Skeletal muscle satellite cell (primary cell): Measurements from ENCODE around the gene PTTG2.

Experiments
- H3K27me3 ChIP-seq: 2 replicates; pipeline ENCODE4 v1.7.0; 2013; ENCODE audit warnings: low read length; ENCODE audit not compliant: control insufficient read depth, insufficient read depth
- H3K36me3 ChIP-seq: 2 replicates; pipeline ENCODE4 v1.7.0; 2013; ENCODE audit warnings: mild to moderate bottlenecking, control low read depth, low read length; ENCODE audit not compliant: insufficient read depth
- H3K4me1 ChIP-seq: 2 replicates; pipeline ENCODE4 v1.7.0; 2013; ENCODE audit warnings: low read length; ENCODE audit not compliant: control insufficient read depth, insufficient read depth
- H3K4me2 ChIP-seq: 2 replicates; pipeline ENCODE4 v1.7.0; 2013; ENCODE audit warnings: mild to moderate bottlenecking, low read length
- H3K4me3 ChIP-seq: 2 replicates; pipeline ENCODE4 v1.7.0; 2013; ENCODE audit warnings: low read length
- H3K9ac ChIP-seq: 2 replicates; pipeline ENCODE4 v1.7.0; 2013; ENCODE audit warnings: mild to moderate bottlenecking, low read depth, low read length, moderate library complexity
- H3K9me3 ChIP-seq: replicated peaks from 2 replicates; pipeline ENCODE4 v1.7.0; 2013; ENCODE audit warnings: mild to moderate bottlenecking, control low read depth, low read length

The PTTG2 gene

DNA sequence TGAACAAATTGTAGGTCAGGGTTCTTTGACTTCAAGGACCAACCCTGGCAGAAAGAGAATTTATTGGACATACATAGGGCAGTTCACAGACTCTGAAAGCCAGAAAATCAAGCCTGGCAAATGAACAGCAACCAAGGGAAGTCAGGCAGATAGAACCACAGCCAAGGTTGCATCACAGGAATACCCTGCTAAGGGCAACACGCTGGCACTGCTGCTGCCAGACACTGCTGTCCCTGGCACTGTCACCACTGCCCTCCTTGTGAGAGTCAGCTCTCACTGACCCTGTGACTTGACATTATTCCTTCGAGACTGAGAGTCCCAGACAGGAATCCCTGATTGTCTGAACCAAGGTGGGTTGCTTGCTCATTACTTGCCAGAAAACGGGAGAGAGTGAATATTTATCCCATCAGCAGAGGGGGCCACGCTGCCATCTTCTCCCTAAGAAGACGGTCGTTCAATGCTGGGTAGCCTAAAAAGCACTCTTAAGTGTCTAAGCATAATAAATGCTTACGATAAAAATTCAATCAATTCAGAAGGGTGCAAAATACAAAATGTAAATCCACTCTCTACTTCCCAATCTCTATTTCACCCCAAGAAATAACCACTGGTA lies 23.2 kb upstream of the PTTG2 start:
- H3K4me3 ChIP-seq: no peak overlapping the region
- H3K27me3 ChIP-seq: peaks cover 5% of the 10 kb centered on the region
- H3K9ac ChIP-seq: no peak overlapping the region
- H3K9me3 ChIP-seq: no peaks in the 10 kb centered on the region
- peaks cover 7% of the 10 kb centered on the region for H3K4me1 ChIP-seq
- no peaks in the 10 kb centered on the region for H3K36me3 ChIP-seq
- no peak overlapping the region for H3K4me2 ChIP-seq

DNA sequence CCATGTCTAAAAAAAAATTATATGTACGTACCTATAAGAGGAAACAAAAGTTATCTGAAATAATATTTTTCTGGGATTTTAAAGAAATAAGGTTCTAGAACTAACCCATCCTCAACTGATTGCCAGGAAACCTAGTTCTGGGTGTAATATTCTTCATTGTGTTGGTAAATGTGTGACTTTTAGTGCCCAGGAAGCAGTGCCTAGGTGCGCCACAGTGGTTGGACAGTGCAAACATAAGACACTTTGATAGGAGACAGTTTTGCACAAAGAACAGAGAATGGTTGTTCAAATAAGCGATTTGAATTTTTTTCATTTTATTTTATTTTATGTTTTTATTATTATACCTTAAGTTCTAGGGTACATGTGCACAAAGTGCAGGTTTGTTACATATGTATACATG lies 22.0 kb upstream of the PTTG2 start:
- no peaks in the 10 kb centered on the region for H3K9me3 ChIP-seq
- H3K27me3 ChIP-seq: peaks cover 5% of the 10 kb centered on the region
- no peaks in the 10 kb centered on the region for H3K36me3 ChIP-seq
- H3K4me1 ChIP-seq: no peaks in the 10 kb centered on the region
- H3K4me2 ChIP-seq: no peak overlapping the region
- H3K9ac ChIP-seq: no peak overlapping the region
- no peak overlapping the region for H3K4me3 ChIP-seq

GRCh38 chr4:37946503-37947179 lies 13.6 kb upstream of the PTTG2 start:
- Histone ChIP-seq H3K9me3 (no peaks in the 10 kb centered on the region), H3K9ac (no peak overlapping the region), H3K4me2 (no peak overlapping the region), H3K27me3 (no peaks in the 10 kb centered on the region), H3K4me1 (peaks cover 5% of the 10 kb centered on the region), H3K36me3 (no peaks in the 10 kb centered on the region), H3K4me3 (no peak overlapping the region)

- H3K4me3 ChIP-seq: no peak overlapping the region
- no peak overlapping the region for H3K4me2 ChIP-seq
- H3K9ac ChIP-seq: no peak overlapping the region
- H3K4me1 ChIP-seq: peaks cover 5% of the 10 kb centered on the region
- H3K9me3 ChIP-seq: no peaks in the 10 kb centered on the region
- no peaks in the 10 kb centered on the region for H3K27me3 ChIP-seq
- H3K36me3 ChIP-seq: no peaks in the 10 kb centered on the region
These were observed 11.7 kb upstream of the PTTG2 start for GRCh38 chr4:37948542-37948941.

- no peaks in the 10 kb centered on the region for H3K9me3 ChIP-seq
- no peak overlapping the region for H3K4me2 ChIP-seq
- H3K4me1 ChIP-seq: peaks cover 14% of the 10 kb centered on the region
- H3K36me3 ChIP-seq: no peaks in the 10 kb centered on the region
- no peak overlapping the region for H3K9ac ChIP-seq
- no peaks in the 10 kb centered on the region for H3K27me3 ChIP-seq
- no peak overlapping the region for H3K4me3 ChIP-seq
These were observed 10.4 kb upstream of the PTTG2 start for GRCh38 chr4:37949636-37950426.

DNA sequence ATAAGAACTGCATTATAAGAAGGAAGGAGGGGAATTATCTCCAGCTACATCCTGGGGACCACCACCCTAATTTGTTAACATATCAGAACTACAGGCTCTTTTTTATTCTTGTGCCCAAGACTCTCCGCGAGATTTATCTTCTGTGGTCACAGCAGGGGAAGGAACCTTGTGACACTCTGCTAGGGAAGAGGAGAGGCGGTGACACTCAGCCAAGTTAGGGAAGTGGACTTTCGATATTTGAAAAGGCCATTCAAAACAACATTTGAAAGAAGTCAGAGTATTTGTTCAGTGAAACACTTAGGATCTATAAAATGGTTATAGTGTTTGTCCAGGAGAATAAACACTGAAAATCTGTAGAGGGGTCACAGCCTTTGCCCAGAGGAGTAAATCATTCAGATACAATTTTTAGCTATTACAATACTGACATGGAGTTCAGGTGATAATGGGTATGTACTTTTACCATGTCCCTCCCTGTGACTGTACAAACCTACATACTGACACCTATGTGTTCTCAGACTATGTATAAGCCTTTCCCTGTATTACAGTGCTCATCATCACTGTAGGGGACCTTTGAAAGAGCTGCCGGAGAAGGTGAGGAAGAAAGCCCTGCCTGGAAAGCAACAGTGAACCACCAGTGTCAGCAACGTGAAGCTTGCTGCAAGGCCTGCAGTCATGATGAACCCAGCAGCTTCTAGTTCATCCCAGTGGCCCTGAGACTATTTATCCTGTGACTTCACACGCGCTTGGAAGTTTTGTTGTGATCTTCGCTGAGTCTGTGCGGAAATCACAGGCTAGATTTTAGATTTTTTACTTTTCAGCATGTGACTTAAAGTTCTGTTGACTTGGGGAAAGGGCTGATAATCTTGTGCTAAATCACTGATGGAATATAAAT lies 8.5 kb upstream of the PTTG2 start:
- Histone ChIP-seq H3K36me3 (no peaks in the 10 kb centered on the region), H3K4me3 (no peak overlapping the region), H3K9me3 (no peaks in the 10 kb centered on the region), H3K9ac (no peak overlapping the region), H3K27me3 (no peaks in the 10 kb centered on the region), H3K4me1 (peaks cover 11% of the 10 kb centered on the region), H3K4me2 (no peak overlapping the region)

- H3K9ac ChIP-seq: no peak overlapping the region
- no peak overlapping the region for H3K4me3 ChIP-seq
- H3K27me3 ChIP-seq: no peaks in the 10 kb centered on the region
- H3K9me3 ChIP-seq: no peaks in the 10 kb centered on the region
- no peaks in the 10 kb centered on the region for H3K36me3 ChIP-seq
- no peak overlapping the region for H3K4me2 ChIP-seq
- H3K4me1 ChIP-seq: peaks cover 11% of the 10 kb centered on the region
These were observed 7.0 kb upstream of the PTTG2 start for GRCh38 chr4:37953156-37953555.

GRCh38 chr4:37953620-37954293 lies 6.4 kb upstream of the PTTG2 start:
- peaks cover 11% of the 10 kb centered on the region for H3K4me1 ChIP-seq
- H3K36me3 ChIP-seq: no peaks in the 10 kb centered on the region
- H3K9me3 ChIP-seq: no peaks in the 10 kb centered on the region
- no peak overlapping the region for H3K9ac ChIP-seq
- no peak overlapping the region for H3K4me3 ChIP-seq
- no peak overlapping the region for H3K4me2 ChIP-seq
- no peaks in the 10 kb centered on the region for H3K27me3 ChIP-seq

- H3K27me3 ChIP-seq: no peaks in the 10 kb centered on the region
- peaks cover 11% of the 10 kb centered on the region for H3K4me1 ChIP-seq
- H3K9ac ChIP-seq: no peak overlapping the region
- H3K4me3 ChIP-seq: no peak overlapping the region
- H3K4me2 ChIP-seq: no peak overlapping the region
- H3K36me3 ChIP-seq: no peaks in the 10 kb centered on the region
- no peaks in the 10 kb centered on the region for H3K9me3 ChIP-seq
These were observed 3.3 kb upstream of the PTTG2 start for GRCh38 chr4:37956941-37957340.

- H3K4me3 ChIP-seq: no peak overlapping the region
- no peaks in the 10 kb centered on the region for H3K36me3 ChIP-seq
- no peak overlapping the region for H3K4me2 ChIP-seq
- H3K4me1 ChIP-seq: peaks cover 7% of the 10 kb centered on the region
- H3K9me3 ChIP-seq: no peaks in the 10 kb centered on the region
- H3K27me3 ChIP-seq: no peaks in the 10 kb centered on the region
- no peak overlapping the region for H3K9ac ChIP-seq
These were observed 1.3 kb upstream of the PTTG2 start for GRCh38 chr4:37958932-37959331.
